GM23338 (cell line): ENCODE measurements around the gene SNRPA. TPM values are rescaled to one million over a fixed set of nuclear protein-coding genes. Genes with fewer than 3 reads are reported as not detected.
A peak's percentile ranks its signal among the peaks of the same experiment; 100 is the strongest.
"Not testable (repeated sequence)": the region's sequence is repeated elsewhere in the genome, so short reads cannot be mapped to it uniquely, and the experiment has no call there.

ENCODE experiments used
- ATAC-seq: fragments of 200-7000 bp; cut with Tn5 transposase; 3 replicates; pipeline ENCODE4 v1.9.1; 2020
- DNase-seq: peaks from one replicate; pipeline ENCODE4 v3.0.0-alpha.2; 2015; ENCODE audit warnings: low spot score
- H2AFZ ChIP-seq: fragments of 200-600 bp; sonication (generic); 2 replicates; pipeline ENCODE4 v1.8.0; 2016; ENCODE audit warnings: antibody characterized with exemption, mild to moderate bottlenecking, moderate library complexity
- H3F3A ChIP-seq: fragments of 200-600 bp; sonication (generic); replicated peaks from 2 replicates; pipeline ENCODE4 v1.8.0; 2017; ENCODE audit warnings: antibody characterized with exemption, mixed run types, low read depth
- H3K27ac ChIP-seq: fragments of 200-600 bp; sonication (generic); 2 replicates; pipeline ENCODE4 v1.6.1; 2016; ENCODE audit warnings: low read depth
- H3K27me3 ChIP-seq: fragments of 200-600 bp; sonication (generic); 2 replicates; pipeline ENCODE4 v1.8.0; 2016; ENCODE audit warnings: mild to moderate bottlenecking, mixed run types, moderate library complexity; ENCODE audit not compliant: insufficient read depth
- H3K36me3 ChIP-seq: fragments of 200-600 bp; sonication (generic); 2 replicates; pipeline ENCODE4 v1.8.0; 2016; ENCODE audit warnings: mild to moderate bottlenecking; ENCODE audit not compliant: insufficient read depth
- H3K4me1 ChIP-seq: fragments of 200-600 bp; sonication (generic); 2 replicates; pipeline ENCODE4 v1.8.0; 2016; ENCODE audit warnings: mild to moderate bottlenecking, moderate library complexity; ENCODE audit not compliant: insufficient read depth
- H3K4me2 ChIP-seq: fragments of 200-600 bp; sonication (generic); 2 replicates; pipeline ENCODE4 v1.7.1; 2017; ENCODE audit warnings: mixed run types
- H3K4me3 ChIP-seq: fragments of 200-600 bp; sonication (generic); 2 replicates; pipeline ENCODE4 v1.6.1; 2016; ENCODE audit warnings: mixed run types
- H3K79me2 ChIP-seq: fragments of 200-600 bp; sonication (generic); replicated peaks from 2 replicates; pipeline ENCODE4 v1.8.0; 2017; ENCODE audit warnings: mild to moderate bottlenecking; ENCODE audit not compliant: insufficient read depth
- H3K9me2 ChIP-seq: fragments of 200-600 bp; sonication (generic); 2 replicates; pipeline ENCODE4 v1.8.0; 2017; ENCODE audit not compliant: insufficient read depth
- H4K20me1 ChIP-seq: fragments of 200-600 bp; sonication (generic); replicated peaks from 2 replicates; pipeline ENCODE4 v1.8.0; 2017; ENCODE audit warnings: mild to moderate bottlenecking; ENCODE audit not compliant: insufficient read depth
- H3K27ac Mint-ChIP-seq: 2 replicates; pipeline ENCODE4 v1.8.0; 2020; ENCODE audit warnings: inconsistent platforms, mild to moderate bottlenecking, moderate library complexity, mixed read lengths
- H3K27me3 Mint-ChIP-seq: 3 replicates; pipeline ENCODE4 v1.8.0; 2022; ENCODE audit warnings: low read depth, mild to moderate bottlenecking, moderate library complexity, mixed read lengths, inconsistent platforms; ENCODE audit not compliant: insufficient read depth, poor library complexity
- H3K36me3 Mint-ChIP-seq: 3 replicates; pipeline ENCODE4 v1.8.0; 2021; ENCODE audit warnings: low read depth, mild to moderate bottlenecking, inconsistent platforms, moderate library complexity, mixed read lengths
- H3K4me1 Mint-ChIP-seq: 3 replicates; pipeline ENCODE4 v1.8.0; 2020; ENCODE audit warnings: mild to moderate bottlenecking, inconsistent platforms, mixed read lengths
- H3K4me3 Mint-ChIP-seq: 3 replicates; pipeline ENCODE4 v1.8.0; 2021; ENCODE audit warnings: moderate library complexity, mild to moderate bottlenecking, inconsistent platforms, mixed read lengths
- H3K9me3 Mint-ChIP-seq: 3 replicates; pipeline ENCODE4 v1.8.0; 2020; ENCODE audit warnings: moderate library complexity, mild to moderate bottlenecking, inconsistent platforms, mixed read lengths
- CREB1 ChIP-seq: fragments of 250-450 bp; sonication (Bioruptor Pico); IDR thresholded peaks from 2 replicates; pipeline ENCODE4 v1.5.0; 2020; ENCODE audit warnings: low read depth, mild to moderate bottlenecking, moderate library complexity
- EZH2 ChIP-seq: fragments of 200-600 bp; sonication (generic); IDR thresholded peaks from one replicate; pipeline ENCODE4 v1.8.0; 2017; ENCODE audit warnings: antibody characterized with exemption, mild to moderate bottlenecking, low read depth; ENCODE audit not compliant: unreplicated experiment
- EZH2phosphoT487 ChIP-seq: fragments of 200-600 bp; sonication (generic); IDR thresholded peaks from one replicate; pipeline ENCODE4 v1.8.1; 2018; ENCODE audit warnings: antibody characterized with exemption; ENCODE audit not compliant: unreplicated experiment
- JUNB ChIP-seq: IDR thresholded peaks from one replicate; pipeline ENCODE4 v1.6.1; 2016; ENCODE audit warnings: antibody characterized with exemption; ENCODE audit not compliant: unreplicated experiment
- NANOG ChIP-seq: IDR thresholded peaks from 2 replicates; pipeline ENCODE4 v1.6.1; 2016; ENCODE audit warnings: antibody characterized with exemption, borderline replicate concordance
- POLR2AphosphoS5 ChIP-seq: IDR thresholded peaks from 2 replicates; pipeline ENCODE4 v1.6.1; 2016; ENCODE audit warnings: antibody characterized with exemption, low read depth
- STAT1 ChIP-seq: IDR thresholded peaks from one replicate; pipeline ENCODE4 v1.6.1; 2016; ENCODE audit warnings: antibody characterized with exemption; ENCODE audit not compliant: unreplicated experiment
- ZNF114 ChIP-seq: fragments of 250-450 bp; sonication (Bioruptor Pico); IDR thresholded peaks from 2 replicates; pipeline ENCODE4 v1.5.0; 2020; ENCODE audit warnings: mild to moderate bottlenecking, moderate library complexity
- ZNF331 ChIP-seq: fragments of 250-450 bp; sonication (Bioruptor Pico); IDR thresholded peaks from 2 replicates; pipeline ENCODE4 v1.5.0; 2020; ENCODE audit warnings: low read depth, mild to moderate bottlenecking, moderate library complexity
- polyA plus RNA-seq: library from polyadenylated mRNA; unstranded; fragments of >200 nt; fragmentation: Nextera tagmentation; extraction: Ambion mirVana; gene quantifications from 2 replicates; pipeline ENCODE4 v1.2.1, GENCODE V29; 2016
- total RNA-seq: library from RNA; depleted of rRNA; stranded (reverse); fragments of >200 nt; shearing (Covaris generic); gene quantifications from 2 replicates; pipeline ENCODE4 v1.2.3, GENCODE V29; 2014
- TF ChIP-seq, protein P1 (sequence below): IDR thresholded peaks from one replicate; pipeline ENCODE4 v1.6.1; 2018; ENCODE audit warnings: antibody characterized with exemption; ENCODE audit not compliant: unreplicated experiment
- TF ChIP-seq, protein P2 (sequence below), 2 experiments: fragments of 200-600 bp in 1 of 2; sonication (generic) in 1 of 2; conservative IDR thresholded peaks; 2 replicates each; pipeline versions ENCODE4 v1.5.1 to v1.6.1; 2016 to 2017; ENCODE audit warnings: antibody characterized with exemption in 2 of 2, low read depth in 2 of 2, mild to moderate bottlenecking in 2 of 2, moderate library complexity in 1 of 2
- TF ChIP-seq, protein P3 (sequence below): fragments of 250-450 bp; sonication (Bioruptor Pico); IDR thresholded peaks from 2 replicates; pipeline ENCODE4 v1.5.0; 2020; ENCODE audit warnings: mild to moderate bottlenecking, moderate library complexity

Gene SNRPA
- total and polyA plus RNA-seq, 2 experiments from 2014 or later = 295 to 326 TPM

DNA sequence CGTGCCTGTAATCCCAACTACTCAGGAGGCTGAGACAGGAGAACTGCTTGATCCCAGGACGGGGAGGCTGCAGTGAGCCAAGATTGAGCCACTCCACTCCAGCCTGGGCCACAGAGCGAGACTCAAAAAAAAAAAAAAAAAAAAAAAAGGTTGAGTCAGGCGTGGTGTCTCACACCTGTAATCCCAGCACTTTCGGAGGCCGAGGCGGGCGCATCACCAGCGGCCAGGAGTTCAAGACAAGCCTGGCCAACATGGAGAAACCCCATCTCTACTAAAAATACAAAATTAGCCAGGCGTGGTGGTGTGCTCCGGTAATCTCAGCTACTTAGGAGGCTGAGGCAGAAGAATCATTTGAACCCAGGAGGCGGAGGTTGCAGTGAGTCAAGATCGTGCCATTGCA lies 15.4 kb downstream of the SNRPA start:
- H3K4me3 Mint-ChIP-seq, H3K4me2 ChIP-seq, H3K4me1 ChIP-seq, H3K27me3 ChIP-seq, H3K9me2 ChIP-seq, H3K4me3 ChIP-seq, H3K79me2 ChIP-seq, H2AFZ ChIP-seq, H3K27me3 Mint-ChIP-seq, H3K4me1 Mint-ChIP-seq, H3K27ac Mint-ChIP-seq, H3K9me3 Mint-ChIP-seq, DNase-seq, ATAC-seq: not testable (repeated sequence)
- Histone ChIP-seq H3K27ac (peak overlapping the region; percentile 66; the same call in 1 of the 2 replicates), H4K20me1 (peaks cover 16% of the 10 kb centered on the region), H3K36me3 (peaks cover 44% of the 10 kb centered on the region), H3F3A (peaks cover 46% of the 10 kb centered on the region)
- H3K36me3 Mint-ChIP-seq = peaks cover 71% of the 10 kb centered on the region

DNA sequence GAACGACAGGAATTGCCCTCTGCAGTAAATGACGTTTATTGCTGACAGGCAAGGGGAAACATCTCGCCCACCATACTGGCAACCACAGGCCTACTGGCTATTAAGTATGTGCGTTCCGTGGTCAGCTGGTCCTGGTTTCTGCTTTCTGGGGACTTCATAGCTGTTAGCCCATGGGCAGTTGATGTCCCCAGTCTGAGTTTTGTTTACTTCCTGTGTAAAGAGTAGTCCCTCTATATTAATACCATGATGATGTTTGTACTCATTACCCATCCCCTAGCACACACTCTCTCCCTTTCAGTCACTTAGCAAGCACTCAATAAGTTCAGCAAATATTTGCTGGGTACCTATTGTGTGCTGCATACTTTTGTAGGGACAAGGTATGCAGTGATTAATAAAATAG lies 17.9 kb downstream of the SNRPA start:
- no peak for ATAC-seq
- H3K4me3 Mint-ChIP-seq = no peak overlapping the region
- TF ChIP-seq ZNF114 (CRISPR knock-in tag) = no peak
- no peak for TF ChIP-seq NANOG
- no peak for TF ChIP-seq EZH2phosphoT487
- TF ChIP-seq, protein P1, sequence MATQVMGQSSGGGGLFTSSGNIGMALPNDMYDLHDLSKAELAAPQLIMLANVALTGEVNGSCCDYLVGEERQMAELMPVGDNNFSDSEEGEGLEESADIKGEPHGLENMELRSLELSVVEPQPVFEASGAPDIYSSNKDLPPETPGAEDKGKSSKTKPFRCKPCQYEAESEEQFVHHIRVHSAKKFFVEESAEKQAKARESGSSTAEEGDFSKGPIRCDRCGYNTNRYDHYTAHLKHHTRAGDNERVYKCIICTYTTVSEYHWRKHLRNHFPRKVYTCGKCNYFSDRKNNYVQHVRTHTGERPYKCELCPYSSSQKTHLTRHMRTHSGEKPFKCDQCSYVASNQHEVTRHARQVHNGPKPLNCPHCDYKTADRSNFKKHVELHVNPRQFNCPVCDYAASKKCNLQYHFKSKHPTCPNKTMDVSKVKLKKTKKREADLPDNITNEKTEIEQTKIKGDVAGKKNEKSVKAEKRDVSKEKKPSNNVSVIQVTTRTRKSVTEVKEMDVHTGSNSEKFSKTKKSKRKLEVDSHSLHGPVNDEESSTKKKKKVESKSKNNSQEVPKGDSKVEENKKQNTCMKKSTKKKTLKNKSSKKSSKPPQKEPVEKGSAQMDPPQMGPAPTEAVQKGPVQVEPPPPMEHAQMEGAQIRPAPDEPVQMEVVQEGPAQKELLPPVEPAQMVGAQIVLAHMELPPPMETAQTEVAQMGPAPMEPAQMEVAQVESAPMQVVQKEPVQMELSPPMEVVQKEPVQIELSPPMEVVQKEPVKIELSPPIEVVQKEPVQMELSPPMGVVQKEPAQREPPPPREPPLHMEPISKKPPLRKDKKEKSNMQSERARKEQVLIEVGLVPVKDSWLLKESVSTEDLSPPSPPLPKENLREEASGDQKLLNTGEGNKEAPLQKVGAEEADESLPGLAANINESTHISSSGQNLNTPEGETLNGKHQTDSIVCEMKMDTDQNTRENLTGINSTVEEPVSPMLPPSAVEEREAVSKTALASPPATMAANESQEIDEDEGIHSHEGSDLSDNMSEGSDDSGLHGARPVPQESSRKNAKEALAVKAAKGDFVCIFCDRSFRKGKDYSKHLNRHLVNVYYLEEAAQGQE = no peak
- no peak for TF ChIP-seq ZNF331 (CRISPR knock-in tag)
- TF ChIP-seq JUNB = no peak
- TF ChIP-seq CREB1 = no peak
- no peak for TF ChIP-seq EZH2
- TF ChIP-seq, protein P2, sequence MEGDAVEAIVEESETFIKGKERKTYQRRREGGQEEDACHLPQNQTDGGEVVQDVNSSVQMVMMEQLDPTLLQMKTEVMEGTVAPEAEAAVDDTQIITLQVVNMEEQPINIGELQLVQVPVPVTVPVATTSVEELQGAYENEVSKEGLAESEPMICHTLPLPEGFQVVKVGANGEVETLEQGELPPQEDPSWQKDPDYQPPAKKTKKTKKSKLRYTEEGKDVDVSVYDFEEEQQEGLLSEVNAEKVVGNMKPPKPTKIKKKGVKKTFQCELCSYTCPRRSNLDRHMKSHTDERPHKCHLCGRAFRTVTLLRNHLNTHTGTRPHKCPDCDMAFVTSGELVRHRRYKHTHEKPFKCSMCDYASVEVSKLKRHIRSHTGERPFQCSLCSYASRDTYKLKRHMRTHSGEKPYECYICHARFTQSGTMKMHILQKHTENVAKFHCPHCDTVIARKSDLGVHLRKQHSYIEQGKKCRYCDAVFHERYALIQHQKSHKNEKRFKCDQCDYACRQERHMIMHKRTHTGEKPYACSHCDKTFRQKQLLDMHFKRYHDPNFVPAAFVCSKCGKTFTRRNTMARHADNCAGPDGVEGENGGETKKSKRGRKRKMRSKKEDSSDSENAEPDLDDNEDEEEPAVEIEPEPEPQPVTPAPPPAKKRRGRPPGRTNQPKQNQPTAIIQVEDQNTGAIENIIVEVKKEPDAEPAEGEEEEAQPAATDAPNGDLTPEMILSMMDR (conservative IDR thresholded peaks at IDR 0.05; ENCODE audit: low read depth in 2 of 2) = no peak
- TF ChIP-seq, protein P3, sequence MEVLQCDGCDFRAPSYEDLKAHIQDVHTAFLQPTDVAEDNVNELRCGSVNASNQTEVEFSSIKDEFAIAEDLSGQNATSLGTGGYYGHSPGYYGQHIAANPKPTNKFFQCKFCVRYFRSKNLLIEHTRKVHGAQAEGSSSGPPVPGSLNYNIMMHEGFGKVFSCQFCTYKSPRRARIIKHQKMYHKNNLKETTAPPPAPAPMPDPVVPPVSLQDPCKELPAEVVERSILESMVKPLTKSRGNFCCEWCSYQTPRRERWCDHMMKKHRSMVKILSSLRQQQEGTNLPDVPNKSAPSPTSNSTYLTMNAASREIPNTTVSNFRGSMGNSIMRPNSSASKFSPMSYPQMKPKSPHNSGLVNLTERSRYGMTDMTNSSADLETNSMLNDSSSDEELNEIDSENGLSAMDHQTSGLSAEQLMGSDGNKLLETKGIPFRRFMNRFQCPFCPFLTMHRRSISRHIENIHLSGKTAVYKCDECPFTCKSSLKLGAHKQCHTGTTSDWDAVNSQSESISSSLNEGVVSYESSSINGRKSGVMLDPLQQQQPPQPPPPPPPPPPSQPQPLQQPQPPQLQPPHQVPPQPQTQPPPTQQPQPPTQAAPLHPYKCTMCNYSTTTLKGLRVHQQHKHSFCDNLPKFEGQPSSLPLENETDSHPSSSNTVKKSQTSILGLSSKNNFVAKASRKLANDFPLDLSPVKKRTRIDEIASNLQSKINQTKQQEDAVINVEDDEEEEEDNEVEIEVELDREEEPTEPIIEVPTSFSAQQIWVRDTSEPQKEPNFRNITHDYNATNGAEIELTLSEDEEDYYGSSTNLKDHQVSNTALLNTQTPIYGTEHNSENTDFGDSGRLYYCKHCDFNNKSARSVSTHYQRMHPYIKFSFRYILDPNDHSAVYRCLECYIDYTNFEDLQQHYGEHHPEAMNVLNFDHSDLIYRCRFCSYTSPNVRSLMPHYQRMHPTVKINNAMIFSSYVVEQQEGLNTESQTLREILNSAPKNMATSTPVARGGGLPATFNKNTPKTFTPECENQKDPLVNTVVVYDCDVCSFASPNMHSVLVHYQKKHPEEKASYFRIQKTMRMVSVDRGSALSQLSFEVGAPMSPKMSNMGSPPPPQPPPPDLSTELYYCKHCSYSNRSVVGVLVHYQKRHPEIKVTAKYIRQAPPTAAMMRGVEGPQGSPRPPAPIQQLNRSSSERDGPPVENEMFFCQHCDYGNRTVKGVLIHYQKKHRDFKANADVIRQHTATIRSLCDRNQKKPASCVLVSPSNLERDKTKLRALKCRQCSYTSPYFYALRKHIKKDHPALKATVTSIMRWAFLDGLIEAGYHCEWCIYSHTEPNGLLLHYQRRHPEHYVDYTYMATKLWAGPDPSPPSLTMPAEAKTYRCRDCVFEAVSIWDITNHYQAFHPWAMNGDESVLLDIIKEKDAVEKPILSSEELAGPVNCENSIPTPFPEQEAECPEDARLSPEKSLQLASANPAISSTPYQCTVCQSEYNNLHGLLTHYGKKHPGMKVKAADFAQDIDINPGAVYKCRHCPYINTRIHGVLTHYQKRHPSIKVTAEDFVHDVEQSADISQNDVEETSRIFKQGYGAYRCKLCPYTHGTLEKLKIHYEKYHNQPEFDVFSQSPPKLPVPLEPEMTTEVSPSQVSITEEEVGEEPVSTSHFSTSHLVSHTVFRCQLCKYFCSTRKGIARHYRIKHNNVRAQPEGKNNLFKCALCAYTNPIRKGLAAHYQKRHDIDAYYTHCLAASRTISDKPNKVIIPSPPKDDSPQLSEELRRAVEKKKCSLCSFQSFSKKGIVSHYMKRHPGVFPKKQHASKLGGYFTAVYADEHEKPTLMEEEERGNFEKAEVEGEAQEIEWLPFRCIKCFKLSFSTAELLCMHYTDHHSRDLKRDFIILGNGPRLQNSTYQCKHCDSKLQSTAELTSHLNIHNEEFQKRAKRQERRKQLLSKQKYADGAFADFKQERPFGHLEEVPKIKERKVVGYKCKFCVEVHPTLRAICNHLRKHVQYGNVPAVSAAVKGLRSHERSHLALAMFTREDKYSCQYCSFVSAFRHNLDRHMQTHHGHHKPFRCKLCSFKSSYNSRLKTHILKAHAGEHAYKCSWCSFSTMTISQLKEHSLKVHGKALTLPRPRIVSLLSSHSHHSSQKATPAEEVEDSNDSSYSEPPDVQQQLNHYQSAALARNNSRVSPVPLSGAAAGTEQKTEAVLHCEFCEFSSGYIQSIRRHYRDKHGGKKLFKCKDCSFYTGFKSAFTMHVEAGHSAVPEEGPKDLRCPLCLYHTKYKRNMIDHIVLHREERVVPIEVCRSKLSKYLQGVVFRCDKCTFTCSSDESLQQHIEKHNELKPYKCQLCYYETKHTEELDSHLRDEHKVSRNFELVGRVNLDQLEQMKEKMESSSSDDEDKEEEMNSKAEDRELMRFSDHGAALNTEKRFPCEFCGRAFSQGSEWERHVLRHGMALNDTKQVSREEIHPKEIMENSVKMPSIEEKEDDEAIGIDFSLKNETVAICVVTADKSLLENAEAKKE (CRISPR knock-in tag) = no peak
- no peak for TF ChIP-seq STAT1
- TF ChIP-seq POLR2AphosphoS5 = no peak

More for the DNA sequence above, 17.9 kb downstream of the SNRPA start:
- H3K4me3 ChIP-seq = no peak overlapping the region
- Mint-ChIP-seq H3K4me1 (no peaks in the 10 kb centered on the region; the same call in 2 of the 3 replicates), H3K27me3 (peaks cover 9% of the 10 kb centered on the region), H3K27ac (no peak overlapping the region), H3K9me3 (peaks cover 7% of the 10 kb centered on the region; the same call in 2 of the 3 replicates), H3K36me3 (peaks cover 50% of the 10 kb centered on the region)
- DNase-seq = no peak
- peaks cover 27% of the 10 kb centered on the region for H3F3A ChIP-seq
- H4K20me1 ChIP-seq = peaks cover 9% of the 10 kb centered on the region
- H3K36me3 ChIP-seq = peaks cover 20% of the 10 kb centered on the region
- H3K9me2 ChIP-seq = no peaks in the 10 kb centered on the region
- H3K4me1 ChIP-seq = no peaks in the 10 kb centered on the region
- H3K79me2 ChIP-seq = no peaks in the 10 kb centered on the region
- H3K27ac ChIP-seq = 0 out of 2 replicates have a peak overlapping the region, but pooled peaks have one; percentile 39
- H3K27me3 ChIP-seq = no peaks in the 10 kb centered on the region
- no peak overlapping the region for H2AFZ ChIP-seq
- no peak overlapping the region for H3K4me2 ChIP-seq
